G401.6 (cell line): ENCODE data around the gene B3GNT4.
A peak's percentile ranks its signal among the peaks of the same experiment; 100 is the strongest.
"Not testable (repeated sequence)": the region's sequence is repeated elsewhere in the genome, so short reads cannot be mapped to it uniquely, and the experiment has no call there.

Source experiments
- FAIRE-seq: peaks from 2 replicates; lab custom pipeline; 2012; peaks lifted over from hg19 to GRCh38; lab: Jason Lieb, UNC

Gene B3GNT4

DNA sequence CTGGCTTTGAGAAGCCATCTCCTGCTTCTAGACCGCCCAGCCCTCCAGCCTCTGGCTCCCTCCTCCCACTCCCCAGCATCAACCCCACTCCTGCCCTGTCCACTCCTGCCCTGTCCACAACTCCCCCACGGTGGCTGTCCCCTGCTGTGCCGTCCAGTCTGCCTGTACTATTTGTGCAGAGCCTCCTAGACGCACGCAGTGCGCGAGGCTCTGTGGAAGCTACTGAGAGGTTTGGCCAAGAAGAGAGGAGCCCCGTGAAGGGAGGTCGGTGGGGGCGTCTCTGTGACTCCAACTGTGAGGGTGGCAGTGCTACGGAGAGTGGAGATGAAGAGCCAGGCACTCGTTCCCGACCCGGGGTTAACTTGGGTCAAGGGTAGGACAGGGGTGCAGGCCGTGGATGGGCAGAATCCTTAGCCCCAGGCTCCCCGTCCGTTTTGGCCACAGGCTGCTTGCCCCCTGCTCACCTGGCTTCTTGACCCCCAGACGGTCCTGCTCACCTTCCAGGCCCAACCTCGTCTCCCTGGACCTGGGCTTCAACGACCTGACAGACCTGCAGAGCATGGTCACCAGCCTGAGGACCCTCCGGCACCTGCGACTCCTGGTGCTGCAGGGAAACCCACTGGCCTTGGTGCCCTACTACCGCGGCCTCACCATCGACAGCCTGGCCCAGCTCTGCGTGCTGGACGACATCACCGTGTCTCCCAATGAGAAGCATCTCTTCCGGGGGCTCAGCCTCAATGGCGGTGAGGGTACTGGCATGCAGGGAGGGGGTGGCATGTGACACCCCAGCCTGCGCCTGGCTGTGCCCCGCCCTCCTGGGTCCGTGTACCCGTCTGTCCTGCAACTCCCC, 13.7 kb upstream of the B3GNT4 start:
- no peak for FAIRE-seq

DNA sequence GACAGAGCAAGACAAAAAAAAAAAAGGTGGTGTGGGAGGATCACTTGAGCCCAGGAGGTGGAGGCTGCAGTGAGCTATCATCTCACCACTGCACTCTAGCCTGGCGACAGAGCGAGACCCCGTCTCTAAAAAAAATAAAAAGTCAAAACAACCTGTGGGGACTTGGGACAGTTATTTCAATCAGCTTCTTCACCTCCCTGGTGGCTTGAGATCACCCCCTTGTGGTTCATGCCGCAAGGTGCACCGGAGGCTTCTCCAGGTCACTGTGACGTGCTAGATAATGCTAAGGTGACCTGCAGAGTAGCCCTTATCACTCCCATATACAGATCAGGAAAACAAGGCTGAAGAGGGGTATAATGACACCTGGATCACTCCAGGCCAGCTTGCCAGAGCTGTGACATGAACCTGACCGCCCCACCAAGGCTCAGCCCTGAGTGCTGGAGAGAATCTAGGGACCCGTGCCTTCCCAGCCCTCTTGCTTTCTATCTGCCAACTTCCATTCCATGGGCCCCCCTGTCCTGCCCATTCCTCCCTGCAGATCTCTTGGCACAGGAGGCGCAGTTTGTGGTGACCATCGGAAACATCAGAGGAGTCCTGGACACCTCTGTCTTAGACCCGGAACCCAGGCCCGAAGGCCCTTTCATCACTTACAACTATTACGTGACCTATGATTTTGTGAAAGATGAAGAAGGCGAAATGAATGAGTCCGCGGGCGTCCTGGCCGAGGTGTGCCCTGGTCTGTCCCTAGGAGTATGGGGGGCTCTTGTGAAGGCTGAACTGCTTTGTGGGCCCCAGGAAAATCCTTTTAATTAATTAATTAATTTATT, 12.5 kb upstream of the B3GNT4 start:
- FAIRE-seq = peak; percentile 44

- FAIRE-seq = no peak
Measured at GRCh38 chr12:122192441-122192840, 11.1 kb upstream of the B3GNT4 start.

DNA sequence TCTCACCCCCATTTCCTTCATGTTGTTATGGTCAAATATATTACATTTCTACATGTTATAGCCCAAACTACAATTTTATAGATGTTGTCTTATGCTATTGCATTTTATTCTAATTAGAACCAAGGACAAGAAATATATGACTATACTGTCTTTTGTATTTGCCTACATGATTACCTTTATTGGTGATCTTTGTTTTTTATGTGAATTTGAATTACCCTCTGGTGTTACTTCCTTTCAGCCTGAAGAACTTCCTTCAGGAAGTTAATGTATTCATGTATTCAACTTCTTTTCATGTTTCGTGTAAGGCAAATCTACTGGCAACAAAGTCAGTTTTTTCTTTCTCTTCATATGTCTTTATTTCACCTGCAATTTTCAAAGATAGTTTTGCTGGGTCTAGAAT, 8.7 kb upstream of the B3GNT4 start:
- FAIRE-seq = no peak

- no peak for FAIRE-seq
Measured at GRCh38 chr12:122195405-122195804, 8.1 kb upstream of the B3GNT4 start.

GRCh38 chr12:122197612-122197966, 5.9 kb upstream of the B3GNT4 start:
- no peak for FAIRE-seq

DNA sequence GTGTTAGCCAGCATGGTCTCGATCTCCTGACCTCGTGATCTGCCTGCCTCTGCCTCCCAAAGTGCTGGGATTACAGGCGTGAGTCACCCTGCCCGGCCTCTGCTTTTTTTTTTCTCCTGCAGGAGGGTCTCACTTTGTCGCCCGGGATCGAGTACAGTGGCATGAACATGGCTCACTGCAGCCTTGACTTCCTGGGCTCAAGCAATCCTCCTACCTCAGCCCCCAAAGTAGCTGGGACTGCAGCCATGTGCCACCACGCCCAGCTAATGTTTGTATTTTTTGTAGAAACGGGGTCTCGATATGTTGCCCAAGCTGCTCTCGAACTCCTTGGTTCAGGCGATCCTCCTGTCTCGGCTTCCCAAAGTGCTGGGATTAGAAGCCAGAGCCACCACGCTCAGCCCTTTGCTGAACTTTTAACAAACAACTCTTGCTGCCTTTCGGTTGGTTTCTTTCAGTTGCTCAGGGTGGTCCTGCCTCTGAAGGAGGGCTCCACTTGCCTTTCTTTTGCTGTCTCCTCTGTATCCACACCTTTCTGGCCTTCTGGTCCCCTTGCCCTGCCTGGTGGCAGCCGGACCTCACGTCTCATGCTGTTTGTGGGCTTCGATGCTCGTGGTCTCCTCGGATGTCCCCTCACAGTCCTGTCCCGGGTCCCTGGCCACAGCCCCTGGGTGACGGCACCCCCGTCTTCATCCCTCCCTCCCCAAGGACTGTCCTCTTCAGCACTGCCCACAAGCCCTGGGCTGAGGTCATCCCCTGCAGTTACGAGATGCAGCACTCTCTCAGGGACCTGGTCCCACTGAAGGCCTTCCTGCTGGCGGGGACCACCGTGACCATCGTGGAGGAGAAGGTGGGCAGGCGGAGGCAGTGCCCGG, 3.8 kb upstream of the B3GNT4 start:
- FAIRE-seq = no peak

DNA sequence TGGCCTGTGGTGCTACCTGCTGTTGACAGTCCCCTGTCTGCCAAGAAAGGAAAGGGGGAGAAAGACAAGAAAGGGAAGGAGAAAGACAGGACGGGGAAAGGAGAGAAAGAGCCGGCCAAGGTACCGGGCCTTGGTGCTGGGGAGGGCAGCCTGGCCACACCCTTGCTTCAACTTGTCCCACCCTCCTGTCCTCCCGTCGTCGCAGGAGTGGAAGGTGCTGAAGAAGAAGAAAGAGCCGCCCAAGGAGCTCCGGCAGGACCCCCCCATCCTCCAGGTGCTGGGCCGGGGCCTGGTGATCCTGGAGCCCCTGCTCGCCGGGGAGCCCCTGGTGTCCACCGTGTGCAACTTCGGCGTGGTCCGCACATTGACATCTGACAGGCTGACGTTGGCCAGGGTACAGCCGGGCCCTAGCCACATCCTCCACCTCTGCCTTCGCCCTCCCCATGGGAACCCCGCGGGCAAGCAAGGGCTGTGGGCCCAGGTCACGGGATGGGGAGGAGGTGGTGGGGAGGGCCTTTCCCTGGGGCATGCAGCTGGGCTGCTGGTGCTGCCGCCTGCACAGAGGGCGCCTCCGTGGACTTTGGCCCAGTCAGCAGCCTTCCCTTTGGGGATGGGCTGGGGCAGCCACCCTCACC, 2.9 kb upstream of the B3GNT4 start:
- no peak for FAIRE-seq

DNA sequence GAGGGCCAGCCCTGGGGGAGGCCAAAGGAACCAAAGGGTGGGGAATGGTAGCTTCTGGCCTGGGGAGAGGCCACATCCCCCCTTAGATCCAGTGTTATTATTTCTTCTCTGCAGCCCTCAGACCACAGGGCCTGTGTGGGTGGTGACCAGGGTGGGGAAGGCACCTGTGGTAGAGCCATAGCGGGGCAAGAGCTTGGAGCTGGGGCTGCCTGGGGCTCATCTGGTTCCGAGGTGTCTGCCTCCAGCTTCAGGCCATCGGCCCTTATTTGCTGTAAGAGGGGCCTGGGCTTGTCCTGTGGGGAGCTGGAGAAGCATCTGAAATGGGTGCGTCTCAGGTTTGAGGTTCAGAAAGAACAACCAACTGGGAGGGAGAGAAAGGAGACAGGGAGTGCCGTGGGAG, 2.1 kb upstream of the B3GNT4 start:
- no peak for FAIRE-seq

- peak; percentile 3 for FAIRE-seq
Measured at GRCh38 chr12:122202017-122202416, 1.5 kb upstream of the B3GNT4 start.

DNA sequence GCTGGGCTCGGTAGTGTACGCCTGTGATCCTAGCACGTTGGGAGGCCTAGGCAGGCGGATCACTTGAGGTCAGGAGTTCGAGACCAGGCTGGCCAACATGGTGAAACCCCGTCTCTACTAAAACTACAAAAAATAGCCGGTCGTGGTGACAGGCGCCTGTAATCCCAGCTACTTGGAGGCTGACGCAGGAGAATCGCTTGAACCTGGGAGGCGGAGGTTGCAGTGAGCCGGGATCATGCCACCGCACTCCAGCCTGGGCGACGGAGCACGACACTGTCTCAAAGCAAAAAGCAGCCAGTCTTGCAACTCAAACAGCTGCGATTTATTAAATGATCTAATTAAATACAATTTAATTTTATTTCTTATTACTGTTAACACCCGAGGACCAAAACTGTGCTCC, 698 bp upstream of the B3GNT4 start:
- not testable (repeated sequence) for FAIRE-seq

DNA sequence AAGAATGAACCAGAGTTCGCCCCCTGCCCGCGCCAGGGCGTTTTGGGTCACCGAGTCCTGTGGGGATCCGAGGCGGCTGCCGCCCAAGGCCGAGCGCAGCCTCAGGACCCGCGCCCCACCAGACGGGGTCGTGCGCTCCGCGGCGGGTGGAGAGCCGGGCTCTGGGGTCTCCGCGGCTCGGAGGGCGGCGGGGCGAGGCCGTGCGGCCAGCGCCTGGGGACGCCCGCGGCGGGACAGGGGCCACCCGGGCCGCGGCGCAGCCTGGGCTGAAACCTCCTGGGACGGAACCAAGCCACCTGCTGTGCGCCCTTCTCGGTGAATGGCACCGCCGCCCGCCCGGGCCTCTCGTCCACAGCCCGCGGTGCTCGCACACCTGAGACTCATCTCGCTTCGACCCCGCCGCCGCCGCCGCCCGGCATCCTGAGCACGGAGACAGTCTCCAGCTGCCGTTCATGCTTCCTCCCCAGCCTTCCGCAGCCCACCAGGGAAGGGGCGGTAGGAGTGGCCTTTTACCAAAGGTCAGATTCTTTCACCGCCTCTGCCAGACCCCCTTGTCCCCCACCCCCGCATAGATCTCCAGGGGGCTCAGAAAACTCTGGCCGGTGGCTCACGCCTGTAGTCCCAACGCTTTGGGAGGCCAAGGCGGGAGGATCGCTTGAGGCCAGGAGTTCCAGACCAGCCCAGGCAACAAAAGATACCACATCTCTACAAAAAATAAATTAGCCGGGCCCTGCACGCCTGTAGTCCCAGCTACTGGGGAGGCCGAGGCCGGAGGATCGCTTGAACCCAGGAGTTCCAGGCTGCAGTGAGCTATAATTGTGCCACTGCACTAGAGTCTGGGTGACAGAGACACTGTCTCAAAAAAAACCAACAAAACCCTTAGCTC, 901 bp downstream of the B3GNT4 start:
- no peak for FAIRE-seq

DNA sequence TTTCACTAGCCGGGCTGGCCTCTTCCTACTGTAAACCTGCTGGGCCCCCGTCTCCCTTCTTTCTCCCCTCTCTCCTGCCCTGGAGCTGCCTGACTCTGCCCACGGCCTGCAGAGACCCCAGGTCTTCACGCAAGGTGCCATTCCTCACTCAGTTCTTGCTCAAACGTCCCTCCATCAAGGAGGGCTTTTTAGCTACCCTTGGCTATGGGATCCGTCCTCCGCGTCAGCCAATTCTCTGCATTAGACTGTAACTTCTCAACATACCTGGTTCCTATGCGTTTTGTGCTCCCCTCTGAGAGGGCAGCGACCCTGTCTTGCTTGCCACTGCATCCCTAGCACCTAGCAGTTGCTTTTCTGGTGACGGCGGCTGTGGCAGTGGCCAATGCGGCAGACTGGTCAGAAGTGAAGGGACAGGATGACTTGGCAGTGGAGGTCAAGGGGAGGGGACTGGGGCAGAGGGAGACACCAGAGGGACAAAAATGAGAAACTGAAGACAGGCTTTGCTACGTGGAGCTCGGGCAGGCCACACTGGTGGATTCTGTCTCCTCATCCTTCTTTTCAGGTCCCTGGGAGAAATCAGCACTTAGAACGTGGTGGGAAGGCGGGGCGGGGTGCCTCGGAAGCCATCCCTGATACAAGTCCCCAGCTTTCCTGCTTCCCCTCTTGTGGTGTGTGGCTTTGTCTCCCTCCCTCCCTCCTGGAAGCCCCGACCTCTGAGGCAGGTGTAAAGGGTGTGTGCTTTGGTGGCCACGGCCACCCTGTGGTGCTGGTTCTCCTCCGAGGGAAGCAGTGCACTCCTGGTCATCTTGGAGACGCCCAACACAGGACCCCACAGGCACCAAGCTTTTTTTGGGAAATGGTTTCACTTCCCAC, 1.8 kb downstream of the B3GNT4 start:
- no peak for FAIRE-seq

DNA sequence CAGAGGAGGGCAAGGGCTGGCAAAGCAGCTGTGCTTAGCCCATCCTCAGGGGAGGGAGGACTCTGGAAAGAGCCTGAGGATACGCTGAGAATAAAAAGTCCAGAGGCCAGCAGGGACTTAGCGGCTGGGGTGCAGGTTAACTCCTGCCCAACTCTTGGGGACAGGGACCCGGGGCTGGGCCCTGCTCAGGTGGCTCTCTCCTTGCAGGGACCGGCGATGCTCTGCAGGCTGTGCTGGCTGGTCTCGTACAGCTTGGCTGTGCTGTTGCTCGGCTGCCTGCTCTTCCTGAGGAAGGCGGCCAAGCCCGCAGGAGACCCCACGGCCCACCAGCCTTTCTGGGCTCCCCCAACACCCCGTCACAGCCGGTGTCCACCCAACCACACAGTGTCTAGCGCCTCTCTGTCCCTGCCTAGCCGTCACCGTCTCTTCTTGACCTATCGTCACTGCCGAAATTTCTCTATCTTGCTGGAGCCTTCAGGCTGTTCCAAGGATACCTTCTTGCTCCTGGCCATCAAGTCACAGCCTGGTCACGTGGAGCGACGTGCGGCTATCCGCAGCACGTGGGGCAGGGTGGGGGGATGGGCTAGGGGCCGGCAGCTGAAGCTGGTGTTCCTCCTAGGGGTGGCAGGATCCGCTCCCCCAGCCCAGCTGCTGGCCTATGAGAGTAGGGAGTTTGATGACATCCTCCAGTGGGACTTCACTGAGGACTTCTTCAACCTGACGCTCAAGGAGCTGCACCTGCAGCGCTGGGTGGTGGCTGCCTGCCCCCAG, 2.8 kb downstream of the B3GNT4 start:
- FAIRE-seq = no peak

GRCh38 chr12:122206976-122207375, 3.5 kb downstream of the B3GNT4 start:
- no peak for FAIRE-seq

GRCh38 chr12:122207391-122207790, 3.9 kb downstream of the B3GNT4 start:
- FAIRE-seq = no peak

DNA sequence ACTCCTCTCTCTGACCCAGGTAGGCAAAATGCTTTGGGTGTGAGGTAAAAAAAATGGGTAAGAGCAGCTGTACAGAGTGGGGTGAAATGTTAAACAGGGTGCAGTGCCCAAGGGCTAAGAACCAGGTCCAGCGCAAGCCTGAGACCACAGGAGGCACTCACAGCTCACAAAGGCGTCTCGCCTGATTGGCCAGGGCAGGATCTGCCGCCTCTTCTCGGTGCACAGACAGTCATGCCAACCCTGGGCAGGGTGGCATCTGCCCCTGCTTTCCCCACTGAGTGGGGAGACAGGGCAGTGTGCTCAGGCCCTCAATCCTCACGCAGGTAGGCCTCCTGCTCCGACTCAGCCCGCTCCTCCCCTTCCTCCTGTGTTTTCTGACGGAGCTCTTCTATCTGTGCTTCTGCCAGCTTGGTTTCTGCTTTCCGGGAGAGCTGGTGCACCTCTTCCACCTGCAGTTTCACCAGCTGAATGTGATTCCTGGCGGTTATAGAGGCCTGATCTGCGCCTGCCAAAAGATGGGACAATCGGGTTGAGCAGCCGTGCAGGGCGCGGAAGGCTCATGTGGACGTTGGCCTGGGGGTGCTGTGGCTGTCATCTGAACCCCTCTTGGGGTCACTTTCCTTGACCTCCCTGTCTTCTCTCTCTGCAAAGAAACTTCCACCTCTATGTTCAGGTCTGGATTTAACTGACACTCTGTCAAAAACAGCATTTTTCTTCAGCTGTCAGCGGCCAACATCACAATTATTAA, 4.7 kb downstream of the B3GNT4 start:
- no peak for FAIRE-seq

GRCh38 chr12:122215771-122216170, 12.3 kb downstream of the B3GNT4 start:
- FAIRE-seq = no peak

DNA sequence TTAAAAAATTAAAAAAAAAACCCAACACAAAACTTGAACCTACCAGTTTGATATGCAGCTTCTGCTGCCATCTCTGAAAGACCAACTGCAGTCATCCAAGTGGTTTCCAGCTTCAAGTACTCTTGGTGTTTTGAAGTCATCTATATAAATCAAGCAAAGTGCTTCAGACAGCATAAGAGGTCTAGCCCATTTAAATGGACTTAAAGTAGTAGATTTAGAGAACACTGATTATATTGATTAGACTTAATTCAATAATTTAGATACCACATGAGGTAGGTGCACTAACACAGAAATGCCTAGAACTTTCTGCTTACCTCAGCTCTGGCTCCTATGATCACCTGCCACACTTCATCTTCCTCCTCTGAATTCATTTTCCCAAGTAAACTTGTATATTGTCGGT, 12.9 kb downstream of the B3GNT4 start:
- no peak for FAIRE-seq
